NCI-H748 (cell line): ENCODE results near the gene HOXA13.

Experiments
- DNase-seq: peaks from one replicate; lab custom pipeline; 2025; ENCODE audit not compliant: unreplicated experiment; lab: John Stamatoyannopoulos, UW

Gene HOXA13

GRCh38 chr7:27182861-27183681 is 16.8 kb downstream of the HOXA13 start:
- peak; percentile 66 for DNase-seq

- no peak for DNase-seq
These were observed 17.5 kb downstream of the HOXA13 start for GRCh38 chr7:27182285-27182841.

GRCh38 chr7:27181795-27182275 is 18.1 kb downstream of the HOXA13 start:
- no peak for DNase-seq

GRCh38 chr7:27180431-27181420 is 19.2 kb downstream of the HOXA13 start:
- no peak for DNase-seq

GRCh38 chr7:27179503-27180430 is 20.1 kb downstream of the HOXA13 start:
- no peak for DNase-seq

- no peak for DNase-seq
These were observed 20.9 kb downstream of the HOXA13 start for GRCh38 chr7:27179030-27179429.

- no peak for DNase-seq
These were observed 21.5 kb downstream of the HOXA13 start for GRCh38 chr7:27178366-27178765.

- DNase-seq = no peak
These were observed 22.0 kb downstream of the HOXA13 start for GRCh38 chr7:27177795-27178320.

GRCh38 chr7:27176962-27177794 is 22.7 kb downstream of the HOXA13 start:
- no peak for DNase-seq

GRCh38 chr7:27176524-27176845 is 23.4 kb downstream of the HOXA13 start:
- DNase-seq = no peak

- peak; percentile 5 for DNase-seq
These were observed 24.0 kb downstream of the HOXA13 start for GRCh38 chr7:27175626-27176523.

- no peak for DNase-seq
These were observed 24.8 kb downstream of the HOXA13 start for GRCh38 chr7:27174874-27175625.

- DNase-seq = peak; percentile 75
These were observed 25.7 kb downstream of the HOXA13 start, which contains the start of gene HOXA10 for GRCh38 chr7:27173956-27174873. HOXA10 (minus strand) TSS chr7:27174320; CDS start chr7:27174306, 14 bp downstream.

GRCh38 chr7:27173511-27173955 is 26.4 kb downstream of the HOXA13 start:
- peak; percentile 76 for DNase-seq

GRCh38 chr7:27172823-27173510 is 26.9 kb downstream of the HOXA13 start:
- peak; percentile 78 for DNase-seq

GRCh38 chr7:27172315-27172774 is 27.5 kb downstream of the HOXA13 start:
- peak; percentile 37 for DNase-seq
